Left ventricle myocardium inferior (tissue), 1 donor: ENCODE results near the gene SCAMP1. TPM values are rescaled to one million over a fixed set of nuclear protein-coding genes. Genes with fewer than 3 reads are reported as not detected.

ENCODE experiments used
- DNase-seq: peaks from one replicate; pipeline ENCODE4 v3.0.0-alpha.2; 2020
- H3K27ac ChIP-seq: fragments of 200-600 bp; replicated peaks from 2 replicates; pipeline ENCODE4 v1.8.0; 2021
- H3K27me3 ChIP-seq: fragments of 200-600 bp; 2 replicates; pipeline ENCODE4 v1.8.0; 2021; ENCODE audit warnings: low read depth
- H3K36me3 ChIP-seq: fragments of 200-600 bp; 2 replicates; pipeline ENCODE4 v1.8.0; 2021
- H3K4me1 ChIP-seq: fragments of 200-600 bp; 2 replicates; pipeline ENCODE4 v1.8.0; 2021
- H3K4me3 ChIP-seq: fragments of 200-600 bp; 2 replicates; pipeline ENCODE4 v1.8.0; 2021; ENCODE audit warnings: mild to moderate bottlenecking, moderate library complexity
- H3K9me3 ChIP-seq: fragments of 200-600 bp; replicated peaks from 2 replicates; pipeline ENCODE4 v1.8.0; 2021
- intact Hi-C: fragments of 100-400 bp; cut with micrococcal nuclease; formaldehyde crosslinking; loops from one replicate; pipeline ENCODE4 v1.11.0; 2022
- total RNA-seq: library from RNA; stranded (reverse); fragmentation: NEBNext Ultra II Directional; extraction: Animal tissue kit (Norgen Biotek cat#: 25700); gene quantifications from one replicate; pipeline ENCODE4 v1.2.1, GENCODE V29; 2021
- TF ChIP-seq, protein P1 (sequence below): fragments of 200-600 bp; IDR thresholded peaks from 2 replicates; pipeline ENCODE4 v1.8.0; 2021; ENCODE audit warnings: antibody characterized with exemption, mild to moderate bottlenecking, borderline replicate concordance
- donor health status: DM: no; HTN: yes; CAD: no; lungs with severe emphysema.

SCAMP1 gene
- total RNA-seq, 1 donor from 2014 or later, result 29.2 TPM

- Histone ChIP-seq H3K27me3 (no peaks in the 10 kb centered on the region), H3K27ac (no peak overlapping the region), H3K9me3 (no peaks in the 10 kb centered on the region), H3K36me3 (peaks cover 7% of the 10 kb centered on the region), H3K4me1 (peaks cover 4% of the 10 kb centered on the region), H3K4me3 (no peak overlapping the region)
- intact Hi-C loops, result no loop called here
- no peak for DNase-seq
- TF ChIP-seq, protein P1, sequence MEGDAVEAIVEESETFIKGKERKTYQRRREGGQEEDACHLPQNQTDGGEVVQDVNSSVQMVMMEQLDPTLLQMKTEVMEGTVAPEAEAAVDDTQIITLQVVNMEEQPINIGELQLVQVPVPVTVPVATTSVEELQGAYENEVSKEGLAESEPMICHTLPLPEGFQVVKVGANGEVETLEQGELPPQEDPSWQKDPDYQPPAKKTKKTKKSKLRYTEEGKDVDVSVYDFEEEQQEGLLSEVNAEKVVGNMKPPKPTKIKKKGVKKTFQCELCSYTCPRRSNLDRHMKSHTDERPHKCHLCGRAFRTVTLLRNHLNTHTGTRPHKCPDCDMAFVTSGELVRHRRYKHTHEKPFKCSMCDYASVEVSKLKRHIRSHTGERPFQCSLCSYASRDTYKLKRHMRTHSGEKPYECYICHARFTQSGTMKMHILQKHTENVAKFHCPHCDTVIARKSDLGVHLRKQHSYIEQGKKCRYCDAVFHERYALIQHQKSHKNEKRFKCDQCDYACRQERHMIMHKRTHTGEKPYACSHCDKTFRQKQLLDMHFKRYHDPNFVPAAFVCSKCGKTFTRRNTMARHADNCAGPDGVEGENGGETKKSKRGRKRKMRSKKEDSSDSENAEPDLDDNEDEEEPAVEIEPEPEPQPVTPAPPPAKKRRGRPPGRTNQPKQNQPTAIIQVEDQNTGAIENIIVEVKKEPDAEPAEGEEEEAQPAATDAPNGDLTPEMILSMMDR, result no peak
Measured at GRCh38 chr5:78473751-78474150, 113.3 kb downstream of the SCAMP1 start.

DNA sequence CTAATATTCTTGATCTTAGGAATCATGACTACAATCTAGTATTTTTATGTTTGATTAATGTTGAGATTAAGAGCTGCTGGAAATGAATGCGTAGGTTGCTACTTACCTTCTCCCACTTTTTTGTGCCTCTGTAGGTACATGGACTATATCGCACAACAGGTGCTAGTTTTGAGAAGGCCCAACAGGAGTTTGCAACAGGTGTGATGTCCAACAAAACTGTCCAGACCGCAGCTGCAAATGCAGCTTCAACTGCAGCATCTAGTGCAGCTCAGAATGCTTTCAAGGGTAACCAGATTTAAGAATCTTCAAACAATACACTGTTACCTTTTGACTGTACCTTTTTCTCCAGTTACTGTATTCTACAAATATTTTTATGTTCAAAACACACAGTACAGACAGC, 115.0 kb downstream of the SCAMP1 start:
- H3K9me3 ChIP-seq, result no peaks in the 10 kb centered on the region
- TF ChIP-seq, protein P1, result no peak
- intact Hi-C loops, result no loop called here
- no peak overlapping the region for H3K4me3 ChIP-seq
- peaks cover 4% of the 10 kb centered on the region for H3K4me1 ChIP-seq
- no peaks in the 10 kb centered on the region for H3K27me3 ChIP-seq
- DNase-seq, result no peak
- peaks cover 7% of the 10 kb centered on the region for H3K36me3 ChIP-seq
- no peak overlapping the region for H3K27ac ChIP-seq

DNA sequence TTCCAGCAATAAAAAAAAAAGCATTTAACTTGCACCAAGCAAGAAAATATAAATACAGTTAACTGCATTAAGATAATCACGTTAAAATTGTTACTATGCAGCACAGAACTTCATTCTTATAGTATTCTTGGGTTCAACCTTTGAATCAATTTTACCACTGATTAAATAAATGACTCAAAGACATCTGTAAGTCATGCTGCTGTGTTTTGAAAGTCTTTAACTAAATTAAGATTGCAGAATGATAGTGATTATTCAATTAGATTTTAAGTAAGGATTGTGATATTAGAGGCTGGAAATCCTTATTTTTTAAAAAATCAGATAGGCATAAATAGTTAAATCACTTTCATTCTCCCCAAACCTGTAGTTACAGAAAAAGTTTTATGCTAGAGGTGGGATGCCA, 116.4 kb downstream of the SCAMP1 start:
- Histone ChIP-seq H3K4me1 (peaks cover 4% of the 10 kb centered on the region), H3K27ac (no peak overlapping the region), H3K4me3 (no peak overlapping the region), H3K36me3 (peaks cover 7% of the 10 kb centered on the region), H3K27me3 (no peaks in the 10 kb centered on the region), H3K9me3 (no peaks in the 10 kb centered on the region)
- no peak for DNase-seq
- intact Hi-C loops, result no loop called here
- TF ChIP-seq, protein P1, result no peak

DNA sequence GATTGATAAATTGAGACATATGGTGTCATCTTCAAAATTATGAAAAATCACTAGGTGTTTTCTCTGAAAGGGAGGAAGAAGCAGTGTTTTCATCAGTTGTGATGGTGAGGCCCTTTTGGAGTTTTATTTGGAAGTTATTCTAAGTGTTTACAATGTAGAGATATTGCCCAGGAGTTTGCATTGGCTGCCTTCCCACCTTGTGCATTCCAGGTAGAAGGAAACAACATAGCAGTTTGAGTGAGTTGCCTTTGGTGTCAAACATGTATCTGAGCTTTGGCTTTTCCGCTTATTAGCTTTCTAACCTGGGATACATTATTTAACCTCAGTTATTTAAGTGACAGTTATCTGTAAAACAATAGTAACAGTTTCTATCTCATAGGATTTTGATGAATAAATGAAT, 122.5 kb downstream of the SCAMP1 start:
- H3K4me3 ChIP-seq, result no peak overlapping the region
- no peaks in the 10 kb centered on the region for H3K27me3 ChIP-seq
- H3K36me3 ChIP-seq, result peaks cover 8% of the 10 kb centered on the region
- intact Hi-C loops, result no loop called here
- H3K27ac ChIP-seq, result no peak overlapping the region
- TF ChIP-seq, protein P1, result no peak
- H3K4me1 ChIP-seq, result peaks cover 42% of the 10 kb centered on the region
- no peaks in the 10 kb centered on the region for H3K9me3 ChIP-seq
- DNase-seq, result no peak

DNA sequence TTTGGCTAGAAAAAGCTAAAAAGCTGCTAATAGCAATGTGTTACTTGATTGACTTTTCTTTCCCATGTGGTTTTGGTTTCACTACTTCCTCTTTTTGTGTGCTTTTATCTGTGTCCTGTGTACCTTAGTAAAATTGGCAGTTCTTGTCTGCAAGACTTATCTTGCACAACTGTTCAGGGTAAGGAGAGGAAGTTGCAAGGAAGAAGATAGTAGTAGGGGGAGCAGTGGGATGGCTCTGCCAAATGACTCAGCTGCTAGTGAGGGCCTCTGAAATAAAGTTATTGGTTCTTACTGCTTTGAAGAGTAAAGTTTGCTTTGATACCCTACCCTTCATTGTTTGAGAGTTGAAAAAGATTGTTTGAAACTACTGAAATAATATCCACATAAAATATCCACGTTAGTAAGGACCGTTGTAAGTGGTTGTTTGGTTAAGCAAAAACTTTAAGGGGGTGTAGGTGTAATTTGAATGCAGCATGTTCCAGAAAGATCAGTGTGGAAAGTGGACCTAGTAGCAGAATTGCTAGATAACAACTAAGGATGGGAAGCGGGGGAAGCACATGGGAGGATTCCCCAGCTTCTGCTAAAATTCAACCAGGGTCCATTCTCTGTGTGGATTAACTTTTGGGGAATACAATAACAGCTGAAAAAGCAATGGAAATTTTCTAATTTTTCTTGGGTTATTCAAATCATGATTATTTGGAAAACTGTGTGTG, 123.5 kb downstream of the SCAMP1 start:
- no peak for DNase-seq
- intact Hi-C loops, result no loop called here
- no peaks in the 10 kb centered on the region for H3K27me3 ChIP-seq
- H3K4me3 ChIP-seq, result no peak overlapping the region
- peaks cover 46% of the 10 kb centered on the region for H3K4me1 ChIP-seq
- peaks cover 18% of the 10 kb centered on the region for H3K36me3 ChIP-seq
- no peaks in the 10 kb centered on the region for H3K9me3 ChIP-seq
- H3K27ac ChIP-seq, result no peak overlapping the region
- TF ChIP-seq, protein P1, result no peak
